ENCODE measurements around the gene CXCL14.

The CXCL14 gene, protein sequence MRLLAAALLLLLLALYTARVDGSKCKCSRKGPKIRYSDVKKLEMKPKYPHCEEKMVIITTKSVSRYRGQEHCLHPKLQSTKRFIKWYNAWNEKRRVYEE

DNA sequence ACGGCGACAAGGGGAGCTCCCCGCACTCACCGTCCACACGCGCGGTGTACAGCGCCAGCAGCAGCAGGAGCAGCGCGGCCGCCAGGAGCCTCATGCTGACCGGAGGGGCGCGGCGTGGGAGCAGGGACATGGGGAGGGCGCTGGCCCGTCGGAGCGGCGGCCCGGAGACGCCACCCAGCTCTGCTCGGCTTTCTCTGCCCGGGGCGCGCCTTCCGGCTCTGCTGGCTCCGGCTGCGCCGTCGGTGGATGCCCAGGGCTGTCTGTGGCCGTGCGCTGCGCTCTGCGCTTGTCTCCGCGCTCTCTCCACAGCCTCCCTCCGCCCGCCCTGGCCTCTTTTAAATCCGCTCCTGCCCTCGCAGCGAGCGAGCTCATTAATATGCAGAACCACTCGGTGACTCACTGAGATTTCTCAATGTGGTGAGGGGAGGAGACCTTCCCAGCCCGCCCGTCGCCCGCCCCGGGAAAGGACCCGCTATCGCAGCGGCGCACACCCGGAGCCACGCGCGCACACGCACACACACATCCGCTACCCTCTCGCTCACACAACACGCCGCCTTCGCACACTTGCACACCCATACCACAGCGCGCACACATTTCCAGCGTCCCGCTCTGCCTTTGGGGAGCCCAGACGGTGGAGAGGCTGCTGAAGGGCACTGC lies at the start of gene CXCL14:
Gene CXCL14, minus strand, starts transcription at position 307 of the 657 bp plus-strand sequence. Its CDS starts 213 bp downstream, at position 94.
- no peak for DNase-seq (ENCODE audit: low spot score)

DNA sequence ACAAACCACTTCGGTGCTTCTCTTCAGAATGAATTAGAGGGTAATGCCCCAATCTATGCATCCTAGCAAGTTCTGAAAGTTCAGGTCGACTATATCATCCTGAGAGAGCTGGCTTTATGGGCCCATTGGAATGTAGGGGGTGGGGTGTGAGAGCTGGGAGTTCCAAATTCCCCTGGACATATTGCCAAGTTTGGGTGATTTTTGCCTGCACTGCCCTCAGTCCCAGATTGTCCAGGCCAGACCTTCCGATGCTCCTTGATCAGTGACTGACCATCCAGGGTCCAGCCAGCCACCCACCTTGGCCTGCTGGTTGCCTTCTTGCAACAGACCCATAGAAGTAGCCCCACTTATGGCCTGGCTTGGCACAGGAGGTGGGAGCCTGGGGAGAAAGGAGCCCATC lies 47.8 kb upstream of the CXCL14 start:
- DNase-seq (ENCODE audit: low spot score), result no peak

DNA sequence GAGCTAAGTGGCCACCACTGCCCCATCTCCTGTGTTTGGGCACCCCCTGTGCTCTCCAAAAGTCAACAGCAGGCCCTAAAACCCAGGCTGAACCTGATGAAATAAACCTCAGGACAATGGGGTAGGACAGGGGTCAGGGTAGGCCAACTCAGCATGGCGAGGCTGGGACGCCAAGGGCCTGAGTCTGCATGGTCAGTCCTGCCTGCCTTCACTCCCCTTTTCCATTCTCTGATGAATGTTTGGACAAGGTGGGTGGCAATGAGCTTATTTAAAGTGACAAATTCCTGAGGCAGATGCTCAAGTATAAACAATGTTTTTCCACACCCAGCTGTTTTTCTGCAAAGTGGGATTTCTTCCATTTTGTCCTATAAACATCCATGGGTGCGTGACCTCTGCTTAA lies 47.2 kb upstream of the CXCL14 start:
- DNase-seq (ENCODE audit: low spot score), result no peak

DNA sequence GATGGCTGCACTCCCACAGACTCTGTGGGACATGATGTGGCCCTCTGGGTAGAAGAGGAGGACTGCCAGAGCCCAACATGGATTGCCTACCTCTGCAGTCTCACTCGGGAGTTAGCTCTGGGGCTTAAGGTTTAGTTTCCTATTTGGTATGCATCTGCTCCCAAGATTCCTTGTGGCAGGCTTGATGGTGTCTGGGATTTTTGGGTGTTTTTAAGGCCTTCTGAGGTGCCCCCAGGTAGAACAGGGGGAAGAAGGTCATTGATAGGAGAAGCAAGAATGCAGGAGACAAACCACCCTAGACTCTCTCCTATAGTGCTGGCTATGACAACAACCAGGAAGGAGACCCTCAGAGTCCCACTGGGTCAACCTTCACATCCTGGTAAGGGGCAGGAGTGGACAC lies 46.7 kb upstream of the CXCL14 start:
- DNase-seq (ENCODE audit: low spot score), result no peak

DNA sequence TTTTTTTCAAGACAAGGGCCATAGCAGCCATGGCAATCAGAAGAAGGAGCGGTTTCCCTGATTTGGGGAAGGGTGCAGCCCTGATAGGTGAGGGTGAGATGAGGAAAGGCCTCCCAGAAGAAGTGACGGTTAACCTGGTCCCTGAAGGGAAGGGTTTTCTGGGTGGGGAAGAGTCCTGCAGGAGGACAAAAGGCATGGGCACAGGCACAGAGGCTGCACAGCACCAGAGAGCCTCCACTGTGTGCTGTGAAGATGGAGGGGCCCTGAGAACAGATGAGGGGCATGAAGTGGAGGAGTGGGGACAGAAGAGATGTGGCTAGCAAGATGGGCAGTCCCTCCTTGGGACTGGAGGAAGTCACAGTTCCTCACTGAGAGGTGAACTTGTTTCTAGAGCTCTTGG lies 46.3 kb upstream of the CXCL14 start:
- DNase-seq (ENCODE audit: low spot score), result no peak

DNA sequence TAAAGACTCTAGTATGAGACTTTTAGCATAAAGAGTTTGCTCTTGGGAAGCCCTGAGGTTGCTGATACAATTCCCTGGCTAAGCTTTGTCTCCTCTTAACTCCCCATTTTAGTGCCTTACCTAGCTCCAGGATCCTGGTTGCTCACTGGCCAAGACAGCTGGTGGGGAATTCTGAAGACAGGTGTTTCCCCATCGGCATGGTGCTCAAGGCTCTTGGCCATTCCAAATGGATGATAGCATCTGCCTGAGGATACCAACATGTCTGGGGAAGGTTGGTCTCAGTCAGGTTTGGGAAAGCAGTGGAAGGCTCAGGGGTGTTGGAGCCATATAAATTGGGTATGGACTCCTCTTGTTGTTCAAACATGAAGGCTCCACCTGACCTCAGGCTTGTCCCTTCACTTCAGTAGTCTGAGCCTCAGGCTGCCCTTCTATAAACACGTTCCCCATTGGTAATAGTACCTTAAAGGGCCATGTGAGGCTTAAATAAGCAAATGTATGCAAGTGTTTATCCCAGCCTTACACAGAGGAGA lies 44.5 kb upstream of the CXCL14 start:
- DNase-seq (ENCODE audit: low spot score), result no peak

DNA sequence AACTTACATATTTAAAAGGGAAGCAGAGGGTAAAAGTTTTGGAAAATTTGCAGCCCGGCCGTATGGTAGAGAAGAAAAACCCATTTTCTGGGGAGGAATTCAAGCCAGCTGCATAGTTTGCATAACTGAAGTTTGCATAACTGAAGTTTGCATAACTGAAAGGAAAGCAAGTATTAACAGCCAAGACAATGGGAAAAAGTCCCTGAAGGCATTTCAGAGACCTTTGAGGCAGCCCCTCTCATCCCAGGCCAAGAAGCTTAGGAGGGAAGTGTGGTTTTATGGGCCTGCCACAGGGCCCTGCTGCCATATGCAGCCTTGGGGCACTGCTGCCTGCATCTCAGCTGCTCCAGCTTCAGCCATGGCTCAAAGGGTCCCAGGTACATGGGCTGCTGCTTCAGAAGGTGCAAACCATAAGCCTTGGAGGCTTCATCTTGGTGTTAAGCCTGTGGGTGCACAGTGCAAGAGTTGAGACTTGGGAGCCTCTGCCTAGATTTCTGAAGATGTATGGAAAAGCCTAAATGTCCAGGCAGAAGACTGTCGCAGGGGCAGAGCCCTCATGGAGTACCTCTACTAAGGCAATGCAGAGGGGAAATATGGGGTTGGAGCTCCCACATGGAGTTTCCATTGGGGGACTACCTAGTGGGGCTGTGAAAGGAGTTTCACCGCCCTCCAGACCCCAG lies 36.9 kb upstream of the CXCL14 start:
- peak; percentile 28 for DNase-seq (ENCODE audit: low spot score)

DNA sequence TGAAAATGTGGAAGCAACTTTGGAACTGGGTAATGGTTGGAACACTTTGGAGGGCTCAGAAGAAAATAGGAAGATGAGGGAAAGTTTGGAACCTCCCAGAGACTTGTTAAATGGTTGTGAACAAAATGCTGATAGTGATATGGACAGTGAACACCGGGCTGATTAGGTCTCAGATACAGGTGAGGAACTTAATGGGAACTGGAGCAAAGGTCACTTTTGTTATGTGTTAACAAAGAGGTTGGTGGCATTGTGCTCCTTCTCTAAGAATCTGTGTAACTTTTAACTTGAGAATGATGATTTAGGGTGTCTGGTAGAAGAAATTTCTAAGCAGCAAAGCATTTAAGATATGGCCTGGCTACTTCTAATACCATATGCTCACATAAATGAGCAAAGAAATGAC lies 36.4 kb upstream of the CXCL14 start:
- DNase-seq (ENCODE audit: low spot score), result no peak

DNA sequence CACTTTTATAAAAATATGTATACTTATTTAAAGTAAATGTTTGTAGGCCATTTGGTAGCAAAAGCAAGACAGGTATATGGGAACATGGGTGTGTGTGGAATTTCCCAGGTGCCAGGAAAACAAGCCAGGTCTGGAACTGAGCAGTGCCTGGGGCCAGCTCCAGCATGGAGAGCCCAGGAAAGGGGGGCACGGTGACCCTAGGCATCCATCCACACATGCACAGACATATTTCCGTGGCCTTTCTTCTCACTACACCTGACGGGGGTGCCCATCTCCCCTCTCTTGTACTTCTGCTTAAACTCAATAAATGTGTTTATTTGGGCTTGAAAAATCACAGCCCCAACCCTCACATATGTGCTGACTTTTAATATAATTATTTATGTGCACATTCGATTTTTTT lies 31.2 kb upstream of the CXCL14 start:
- no peak for DNase-seq (ENCODE audit: low spot score)

DNA sequence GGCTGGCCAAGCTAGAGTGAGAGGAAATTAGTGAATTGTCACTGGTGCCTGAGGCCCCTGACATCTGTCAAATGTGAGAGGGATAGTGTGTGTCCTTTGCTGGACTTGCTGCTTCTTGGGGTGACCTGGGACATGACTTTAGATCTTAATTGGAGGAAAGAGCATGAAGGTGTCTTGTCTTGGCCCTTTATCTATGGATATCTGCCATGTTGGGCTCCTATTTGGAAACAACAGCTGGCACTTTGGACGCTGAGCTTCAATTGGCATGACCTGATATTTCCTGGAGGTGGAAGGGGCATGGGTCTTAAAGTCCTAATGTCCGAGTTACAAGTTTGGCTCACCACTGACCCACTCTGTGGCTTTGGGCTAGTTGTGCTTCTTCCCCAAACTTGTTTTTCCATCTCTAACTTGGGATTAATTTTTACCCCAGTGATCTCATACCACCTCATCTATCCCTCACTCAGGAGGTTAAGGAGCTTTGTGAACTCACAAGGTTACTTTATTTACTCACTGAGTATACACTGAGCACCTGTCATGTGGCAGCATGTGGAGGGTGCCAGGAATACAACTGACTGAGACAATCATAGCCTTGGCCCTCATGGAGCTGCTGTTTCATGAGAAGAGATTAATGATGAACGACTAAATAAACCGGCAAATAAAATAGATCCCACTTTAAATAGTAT lies 30.1 kb upstream of the CXCL14 start:
- no peak for DNase-seq (ENCODE audit: low spot score)

DNA sequence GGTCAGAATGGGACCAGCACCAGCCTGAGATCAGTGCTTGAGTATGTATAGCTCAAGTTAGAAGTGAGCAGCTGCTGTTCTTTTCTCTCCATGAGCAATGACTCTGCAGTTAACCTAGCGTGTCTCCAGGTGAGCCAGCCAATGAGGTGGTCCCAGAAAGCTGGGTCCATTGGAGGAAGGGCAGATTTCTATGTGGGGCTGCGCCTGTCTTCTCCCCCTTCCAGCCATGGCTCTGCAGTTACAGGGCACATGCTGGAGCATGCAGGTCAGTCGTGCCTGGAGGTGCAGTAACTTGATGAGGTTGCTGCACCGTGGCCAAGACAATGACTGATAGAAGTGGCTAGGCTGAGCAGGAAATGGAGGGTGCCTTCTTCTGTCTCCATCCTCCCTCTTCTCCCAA lies 29.6 kb upstream of the CXCL14 start:
- DNase-seq (ENCODE audit: low spot score), result peak; percentile 36

DNA sequence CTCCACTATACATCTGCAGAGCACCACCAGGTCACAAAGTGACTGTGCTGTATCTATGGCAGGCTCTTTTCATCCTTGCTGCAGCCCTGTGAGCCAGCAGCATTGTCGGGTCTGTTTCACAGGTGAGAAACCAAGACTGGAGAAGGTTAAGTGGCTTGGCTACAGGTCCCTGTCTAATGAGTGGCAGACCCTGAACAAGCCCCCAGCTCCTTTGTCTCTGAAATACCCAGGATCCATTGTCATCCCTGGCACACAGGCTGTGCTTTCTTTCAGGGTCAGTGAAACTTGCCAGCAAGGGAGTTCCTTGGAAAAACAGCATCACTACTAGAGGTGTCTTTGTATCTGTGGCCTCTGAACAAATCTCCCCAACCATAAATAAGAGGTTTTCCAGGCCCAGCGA lies 27.6 kb upstream of the CXCL14 start:
- DNase-seq (ENCODE audit: low spot score), result peak; percentile 26

DNA sequence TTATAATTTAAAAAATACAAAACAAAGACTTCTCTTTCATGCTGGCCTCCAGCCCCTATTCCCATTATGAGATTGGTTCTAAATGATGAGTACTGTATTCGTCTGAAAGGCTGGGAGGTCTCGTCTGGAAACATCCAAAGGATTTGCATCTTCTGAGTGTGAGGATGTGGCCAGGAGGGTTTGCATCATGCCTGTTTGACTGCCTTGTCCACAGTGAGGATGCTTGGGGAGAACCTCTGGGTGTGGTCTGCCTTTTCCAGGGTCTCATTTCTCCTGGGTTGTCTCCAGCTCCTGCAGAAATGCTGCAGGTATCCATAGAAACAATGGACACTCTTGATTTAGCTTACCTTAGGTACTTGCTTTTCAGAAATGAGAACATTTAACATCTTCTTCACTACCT lies 26.4 kb upstream of the CXCL14 start:
- DNase-seq (ENCODE audit: low spot score), result peak; percentile 36

DNA sequence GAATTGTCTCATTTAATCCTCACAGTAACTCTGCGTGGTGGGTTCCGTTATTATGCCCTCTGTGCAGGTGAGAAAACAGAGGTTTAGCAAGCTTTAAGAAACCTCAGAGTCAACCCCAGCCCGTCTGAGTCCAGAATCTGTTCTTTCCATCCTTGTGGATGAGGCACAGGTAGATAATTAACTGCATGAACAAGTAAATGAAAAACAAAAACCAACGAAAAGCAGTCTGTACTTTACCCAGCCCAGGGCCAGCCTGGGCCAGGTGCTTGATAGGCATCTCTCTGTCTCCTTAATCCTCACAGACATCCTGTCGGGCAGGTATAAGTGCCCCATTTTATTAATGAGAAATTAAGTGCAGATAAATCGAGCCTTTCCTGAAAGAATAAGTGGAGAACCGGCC lies 25.3 kb upstream of the CXCL14 start:
- no peak for DNase-seq (ENCODE audit: low spot score)

DNA sequence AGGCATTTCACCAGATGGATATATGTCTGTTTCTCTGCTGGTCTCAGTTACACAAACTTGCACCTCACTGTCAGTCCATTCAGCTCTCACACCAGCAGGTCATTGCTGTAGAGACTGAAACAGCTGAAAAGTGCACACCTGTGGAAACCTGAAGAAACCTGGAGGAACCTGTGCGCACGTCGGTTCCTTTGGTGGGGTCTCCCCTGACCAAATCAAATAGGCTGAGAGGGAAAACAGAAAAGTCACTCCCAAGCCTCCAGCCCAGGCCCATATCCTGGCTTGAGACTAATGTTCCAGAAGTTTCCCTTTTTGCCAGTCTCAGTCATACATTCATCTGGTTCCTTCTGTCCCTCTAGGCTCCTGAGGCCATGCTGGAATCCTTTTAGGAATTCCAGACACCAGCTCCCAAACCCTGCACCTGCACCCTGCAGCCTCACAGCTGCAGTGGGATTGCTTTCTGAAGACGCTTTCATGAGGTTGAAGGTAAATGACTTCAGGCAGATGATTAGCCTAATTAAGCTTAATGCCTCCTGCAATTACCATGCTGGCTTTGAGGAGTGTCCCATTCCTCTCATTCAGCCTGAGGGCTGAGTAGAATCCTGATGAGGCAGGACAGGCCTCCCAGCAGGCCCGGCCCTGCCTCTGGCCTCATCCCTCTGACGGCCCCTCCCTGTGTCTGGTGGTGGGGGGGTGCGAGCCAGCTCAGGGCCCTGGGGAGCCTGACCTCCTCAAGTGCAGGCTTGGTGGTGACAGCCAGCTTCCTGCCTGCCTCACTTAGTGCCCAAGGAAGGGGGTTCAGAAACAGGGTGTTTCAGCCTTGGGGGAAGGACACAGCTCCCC lies 24.3 kb upstream of the CXCL14 start:
- peak; percentile 45 for DNase-seq (ENCODE audit: low spot score)

DNA sequence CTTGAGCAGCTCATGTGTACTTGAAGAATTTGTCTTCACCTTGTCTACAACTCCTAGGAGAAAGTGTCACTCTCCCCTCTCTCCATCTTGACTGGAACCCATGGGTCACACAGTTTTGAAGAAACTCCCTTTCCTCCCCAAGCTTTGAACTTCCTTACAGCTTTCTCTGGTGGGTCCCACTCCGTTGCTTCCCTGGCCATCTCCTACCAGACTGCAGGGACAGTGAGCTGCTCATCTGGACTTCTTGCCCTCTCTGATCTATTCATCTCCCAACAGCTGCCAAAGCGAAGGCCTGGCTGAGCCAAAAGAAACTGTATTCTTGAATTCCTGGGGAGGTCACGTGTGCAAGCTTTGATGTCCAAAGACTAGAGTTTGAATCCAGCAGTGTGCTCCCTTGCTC lies 22.7 kb upstream of the CXCL14 start:
- DNase-seq (ENCODE audit: low spot score), result no peak

DNA sequence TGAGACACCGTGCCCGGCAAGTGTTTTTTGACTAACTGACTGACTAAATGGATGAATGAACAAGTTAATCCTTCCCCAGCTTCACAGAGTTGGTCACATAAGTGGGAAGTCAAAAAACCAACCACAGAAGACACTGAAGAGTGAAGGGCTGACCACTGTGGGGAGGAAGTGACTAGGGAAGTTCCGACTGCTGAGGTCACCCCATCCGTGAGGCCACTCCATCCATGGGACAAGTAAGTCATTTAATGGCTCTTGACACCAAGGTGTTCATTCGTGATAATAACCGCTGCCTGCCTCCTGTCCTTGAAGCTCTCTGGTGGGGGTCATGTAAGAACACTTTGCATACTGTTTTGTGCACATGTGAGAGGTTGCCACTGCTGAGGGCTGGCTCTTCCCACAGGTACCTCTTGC lies 22.2 kb upstream of the CXCL14 start:
- no peak for DNase-seq (ENCODE audit: low spot score)

DNA sequence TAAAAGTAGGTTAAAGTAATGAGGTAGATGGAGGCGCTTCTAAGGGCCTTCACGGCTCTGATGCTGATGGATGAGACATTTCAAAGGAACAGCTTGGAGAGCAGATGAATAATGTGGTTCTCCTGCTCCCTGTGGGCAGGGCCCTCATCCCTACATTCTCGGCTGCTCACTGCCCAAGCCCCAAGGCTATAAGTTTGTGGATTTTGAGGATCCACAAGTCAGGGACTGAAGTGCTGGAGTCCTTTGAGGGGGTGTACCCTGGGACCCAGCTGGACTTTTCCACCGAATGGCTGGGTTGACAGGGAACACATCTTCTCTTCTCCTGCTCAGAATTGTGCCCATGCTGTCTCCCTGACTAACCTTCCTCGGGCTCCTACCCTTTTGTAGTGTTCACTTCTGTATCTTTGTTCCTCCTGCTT lies 21.4 kb upstream of the CXCL14 start:
- no peak for DNase-seq (ENCODE audit: low spot score)

DNA sequence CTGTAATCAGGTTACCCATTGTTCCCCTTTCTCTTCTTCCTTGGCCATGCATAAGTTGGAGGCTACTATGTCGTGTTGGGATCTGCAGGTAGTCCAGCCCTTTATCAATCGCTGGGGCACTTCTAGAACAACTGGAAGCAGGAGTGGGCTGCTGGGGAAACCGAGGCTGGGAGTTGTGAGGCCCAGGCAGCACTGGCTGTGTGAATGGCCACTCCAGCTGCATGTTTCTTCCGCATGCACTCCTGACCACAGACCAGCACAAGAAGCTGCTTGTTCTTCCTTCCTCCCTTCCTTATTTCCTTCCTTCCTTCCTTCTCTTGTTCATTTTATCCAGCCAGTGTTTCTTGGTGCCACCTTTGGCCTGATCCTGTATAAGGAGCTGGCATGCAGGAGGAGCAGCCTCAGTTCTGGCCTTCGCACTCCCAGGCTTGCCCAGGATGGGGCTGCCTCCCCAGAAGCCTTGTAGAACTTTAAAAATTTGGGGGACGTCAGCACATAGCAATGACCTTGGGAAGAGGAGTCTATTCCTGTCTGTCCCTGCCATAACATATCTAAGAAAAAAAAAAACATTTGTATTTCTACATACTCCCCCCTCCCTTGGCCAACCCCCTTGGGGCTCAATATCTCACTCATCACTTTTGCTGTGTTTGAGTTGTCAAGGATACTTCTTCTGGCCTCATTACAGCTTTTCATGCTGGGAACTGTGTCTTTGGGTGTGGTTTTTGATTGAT lies 20.8 kb upstream of the CXCL14 start:
- DNase-seq (ENCODE audit: low spot score), result no peak

DNA sequence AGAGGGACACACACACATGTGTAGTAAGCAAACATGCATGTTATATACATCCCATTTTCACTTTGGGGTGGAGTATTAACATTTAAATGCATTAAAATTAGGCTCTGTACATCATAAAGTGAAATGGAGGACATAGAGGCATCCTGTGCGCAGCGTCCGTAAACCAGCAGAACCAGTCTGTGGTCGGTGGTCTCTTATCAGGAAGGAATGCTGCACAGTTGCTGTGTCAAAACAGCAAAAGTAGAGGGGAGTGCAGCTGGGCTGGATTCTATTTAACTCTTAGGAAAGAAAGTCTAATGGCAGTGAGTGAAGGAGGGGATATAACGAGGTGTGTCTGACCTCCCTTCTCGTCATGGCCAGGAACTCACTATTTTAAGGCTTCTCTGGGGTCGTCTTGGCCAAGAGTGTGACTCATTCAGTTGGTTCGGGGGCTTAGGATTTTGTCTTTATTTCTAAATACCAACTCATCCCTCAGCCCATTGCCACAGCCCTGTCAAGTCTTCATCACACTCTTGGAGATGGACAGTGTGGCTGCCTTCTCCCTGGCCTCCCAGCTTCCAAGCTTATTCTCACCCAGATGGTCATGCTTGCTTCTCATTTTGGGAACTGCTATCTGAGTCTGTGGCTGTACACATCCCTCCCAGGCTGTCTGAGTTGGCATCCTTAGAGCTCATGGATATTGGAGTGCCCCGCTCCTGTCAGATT lies 20.1 kb upstream of the CXCL14 start:
- peak; percentile 34 for DNase-seq (ENCODE audit: low spot score)

DNA sequence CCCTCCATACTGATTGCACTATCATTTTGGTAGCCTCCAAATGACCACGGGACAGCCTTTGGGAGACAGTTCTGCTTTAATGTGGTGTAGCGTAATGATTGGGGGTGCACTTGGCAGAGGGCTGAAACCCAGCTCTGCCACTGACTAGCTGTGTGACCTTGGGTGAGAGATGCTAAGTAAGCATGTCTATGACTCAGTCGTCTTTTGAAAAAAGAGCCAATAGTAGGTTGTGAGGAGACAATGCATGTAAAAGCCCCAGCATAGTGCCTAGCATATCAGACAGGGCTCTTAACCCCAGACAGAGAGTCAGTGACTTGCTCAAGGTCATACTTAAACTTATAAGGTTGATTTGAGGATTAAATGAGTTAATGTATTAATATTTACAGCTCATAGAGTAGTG lies 18.0 kb upstream of the CXCL14 start:
- peak; percentile 34 for DNase-seq (ENCODE audit: low spot score)

Measured in left forelimb (tissue), 1 donor.